Smooth muscle cell (in vitro differentiated cells): ENCODE data around the gene CCDC137. TPM values are rescaled to one million over a fixed set of nuclear protein-coding genes. Genes with fewer than 3 reads are reported as not detected.

Experiments used
- DNase-seq: peaks from one replicate; lab custom pipeline; 2025; ENCODE audit not compliant: unreplicated experiment; lab: John Stamatoyannopoulos, UW
- H2AFZ ChIP-seq: fragments of 200-600 bp; sonication (generic); 2 replicates; pipeline ENCODE4 v1.6.0; 2016; ENCODE audit warnings: antibody characterized with exemption, low read depth, mild to moderate bottlenecking
- H3F3A ChIP-seq: fragments of 200-600 bp; sonication (generic); 2 replicates; pipeline ENCODE4 v1.6.0; 2017; ENCODE audit warnings: antibody characterized with exemption, low read depth
- H3K27ac ChIP-seq: fragments of 200-600 bp; sonication (generic); 2 replicates; pipeline ENCODE4 v1.5.1; 2016; ENCODE audit warnings: low read depth, mild to moderate bottlenecking
- H3K27me3 ChIP-seq: fragments of 200-600 bp; sonication (generic); 2 replicates; pipeline ENCODE4 v1.6.1; 2016; ENCODE audit warnings: low read depth, mild to moderate bottlenecking
- H3K36me3 ChIP-seq: fragments of 200-600 bp; sonication (generic); 2 replicates; pipeline ENCODE4 v1.5.1; 2016; ENCODE audit warnings: low read depth
- H3K4me1 ChIP-seq: fragments of 200-600 bp; sonication (generic); 2 replicates; pipeline ENCODE4 v1.5.1; 2016; ENCODE audit warnings: low read depth
- H3K4me2 ChIP-seq: fragments of 200-600 bp; sonication (generic); 2 replicates; pipeline ENCODE4 v1.6.0; 2016; ENCODE audit warnings: mild to moderate bottlenecking
- H3K4me3 ChIP-seq: fragments of 200-600 bp; sonication (generic); 2 replicates; pipeline ENCODE4 v1.5.1; 2016; ENCODE audit warnings: mild to moderate bottlenecking
- H3K79me2 ChIP-seq: fragments of 200-600 bp; sonication (generic); 2 replicates; pipeline ENCODE4 v1.6.0; 2016; ENCODE audit warnings: low read depth, mild to moderate bottlenecking
- H3K9ac ChIP-seq: fragments of 200-600 bp; sonication (generic); 2 replicates; pipeline ENCODE4 v1.6.0; 2016; ENCODE audit warnings: low read depth
- H3K9me3 ChIP-seq: fragments of 200-600 bp; sonication (generic); replicated peaks from 2 replicates; pipeline ENCODE4 v1.5.1; 2016; ENCODE audit warnings: low read depth
- H4K20me1 ChIP-seq: fragments of 200-600 bp; sonication (generic); 2 replicates; pipeline ENCODE4 v1.6.0; 2016; ENCODE audit warnings: low read depth
- CTCF ChIP-seq: fragments of 200-600 bp; sonication (generic); IDR thresholded peaks from 2 replicates; pipeline ENCODE4 v1.5.1; 2017; ENCODE audit warnings: borderline replicate concordance, mild to moderate bottlenecking, antibody characterized with exemption; ENCODE audit not compliant: insufficient read depth, poor library complexity, severe bottlenecking
- WGBS: methylation state at CpG from one replicate; pipeline ENCODE4 v1.1.7; 2016; ENCODE audit warnings: low lambda C conversion rate; 5-methylcytosine and 5-hydroxymethylcytosine counted together
- polyA plus RNA-seq: library from polyadenylated mRNA; unstranded; fragments of >200 nt; fragmentation: Nextera tagmentation; extraction: Ambion mirVana; gene quantifications from 2 replicates; pipeline ENCODE4 v1.2.1, GENCODE V29; 2016
- total RNA-seq: library from RNA; depleted of rRNA; stranded (reverse); fragments of >200 nt; gene quantifications from 2 replicates; pipeline ENCODE4 v1.2.3, GENCODE V29; 2014

The CCDC137 gene
- total and polyA plus RNA-seq, 2 experiments from 2014 or later, result 5.0 to 24.6 TPM

- Histone ChIP-seq H3K9me3 (no peaks in the 10 kb centered on the region), H3K9ac (no peak overlapping the region), H3K4me2 (no peak overlapping the region), H3K4me3 (no peak overlapping the region), H3K4me1 (no peaks in the 10 kb centered on the region), H2AFZ (no peak overlapping the region), H4K20me1 (peaks cover 56% of the 10 kb centered on the region), H3K36me3 (no peaks in the 10 kb centered on the region), H3K79me2 (peaks cover 40% of the 10 kb centered on the region), H3F3A (peaks cover 3% of the 10 kb centered on the region), H3K27me3 (no peaks in the 10 kb centered on the region), H3K27ac (no peak overlapping the region)
- DNase-seq, result no peak
- no peak for TF ChIP-seq CTCF
- 98% methylated on average over 32 of the region's 40 CpGs for WGBS
Observed at GRCh38 chr17:81696218-81696941, 29.8 kb downstream of the CCDC137 start.

DNA sequence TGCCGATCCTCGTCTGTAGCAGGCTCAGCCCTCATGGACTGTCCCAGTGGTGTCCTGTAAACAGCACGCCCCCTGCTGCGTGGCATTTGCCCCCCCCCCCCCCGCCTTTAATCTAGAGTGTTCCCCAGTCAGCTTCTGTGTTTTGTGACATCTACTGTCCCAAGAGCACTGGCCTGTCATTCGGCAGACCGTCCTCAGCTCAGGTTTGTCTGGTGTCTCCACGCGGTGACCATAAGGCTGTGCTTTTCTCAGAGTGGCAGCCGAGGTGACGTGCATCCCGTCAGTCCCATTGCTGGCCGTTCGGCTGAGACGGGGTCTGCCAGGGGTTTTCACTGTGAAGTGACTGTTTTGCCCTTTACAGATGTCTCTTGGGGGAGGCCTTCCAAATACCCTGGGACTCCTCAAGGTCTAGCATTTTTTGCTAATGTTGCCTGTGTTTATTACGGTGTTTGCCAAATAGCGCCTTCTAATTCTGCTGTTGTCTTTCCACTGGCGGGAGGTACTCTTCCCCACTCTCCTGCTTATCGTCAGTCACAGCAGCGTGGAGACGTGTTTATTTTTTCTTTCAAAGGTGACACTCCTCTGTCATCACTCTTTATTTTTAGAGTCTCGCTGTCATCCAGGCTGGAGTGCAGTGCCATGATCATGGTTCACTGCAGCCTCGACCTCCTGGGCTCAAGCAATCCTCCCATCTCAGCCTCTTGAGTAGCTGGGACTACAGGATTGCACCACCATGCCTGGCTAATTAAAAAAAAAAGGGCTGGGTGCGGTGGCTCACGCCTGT is 30.9 kb downstream of the CCDC137 start:
- WGBS, result 93% methylated on average over 25 of the region's 25 CpGs
- no peak for DNase-seq
- H3K79me2 ChIP-seq, result peaks cover 50% of the 10 kb centered on the region
- peaks cover 9% of the 10 kb centered on the region for H3K4me1 ChIP-seq
- H3K9me3 ChIP-seq, result no peaks in the 10 kb centered on the region
- no peak overlapping the region for H3K4me3 ChIP-seq
- TF ChIP-seq CTCF, result no peak
- H4K20me1 ChIP-seq, result peaks cover 56% of the 10 kb centered on the region
- no peak overlapping the region for H3K4me2 ChIP-seq
- no peaks in the 10 kb centered on the region for H3K27me3 ChIP-seq
- H3F3A ChIP-seq, result peaks cover 3% of the 10 kb centered on the region
- H3K27ac ChIP-seq, result no peak overlapping the region
- H3K9ac ChIP-seq, result no peak overlapping the region
- H3K36me3 ChIP-seq, result no peaks in the 10 kb centered on the region
- H2AFZ ChIP-seq, result no peak overlapping the region

- 94% methylated on average over 24 of the region's 25 CpGs for WGBS
- peaks cover 72% of the 10 kb centered on the region for H3K79me2 ChIP-seq
- no peaks in the 10 kb centered on the region for H3K36me3 ChIP-seq
- H3K27me3 ChIP-seq, result no peaks in the 10 kb centered on the region
- TF ChIP-seq CTCF, result no peak
- H3K9ac ChIP-seq, result no peak overlapping the region
- no peak overlapping the region for H3K4me2 ChIP-seq
- DNase-seq, result no peak
- H3K27ac ChIP-seq, result no peak overlapping the region
- peaks cover 3% of the 10 kb centered on the region for H3F3A ChIP-seq
- H3K4me3 ChIP-seq, result no peak overlapping the region
- H3K9me3 ChIP-seq, result no peaks in the 10 kb centered on the region
- H4K20me1 ChIP-seq, result peaks cover 39% of the 10 kb centered on the region
- peaks cover 16% of the 10 kb centered on the region for H3K4me1 ChIP-seq
- no peak overlapping the region for H2AFZ ChIP-seq
Observed at GRCh38 chr17:81700353-81701287, 34.1 kb downstream of the CCDC137 start.
